Naive thymus-derived CD8-positive, alpha-beta T cell (primary cell): ENCODE results near the gene BABAM2. TPM values are rescaled to one million over a fixed set of nuclear protein-coding genes. Genes with fewer than 3 reads are reported as not detected.
A peak's percentile ranks its signal among the peaks of the same experiment; 100 is the strongest.

Experiments
- ATAC-seq, 2 donors: fragments of 150-1000 bp; cut with Tn5 transposase in 1 of 2; sonication (Bioruptor Pico), chemical (Tn5 transposase) in 1 of 2; 1 replicate in 1 of 2; 2 replicates in 1 of 2; pipeline ENCODE4 v1.10.0; 2021; ENCODE audit warnings: mild to moderate bottlenecking in 2 of 2, moderate library complexity in 2 of 2
- POLR2A ChIA-PET: fragments of 350-600 bp; sonication (Branson Sonifier 250); formaldehyde crosslinking; loops from one replicate; lab custom pipeline; 2021; ENCODE audit warnings: antibody characterized with exemption; lab: Charles Lee
- DNase-seq, 10 donors: peaks; one replicate each; pipeline versions ENCODE4 v3.0.0 to v3.0.0-alpha.2; 2020 to 2022
- H3K27ac Mint-ChIP-seq, 10 donors: one replicate each; pipeline ENCODE4 v1.8.0; 2020 to 2022; ENCODE audit warnings: mild to moderate bottlenecking in 10 of 10, mixed read lengths in 10 of 10, moderate library complexity in 4 of 10, inconsistent platforms in 1 of 10
- H3K27me3 Mint-ChIP-seq, 5 donors: one replicate each; pipeline ENCODE4 v1.8.0; 2021 to 2022; ENCODE audit warnings: mixed read lengths in 5 of 5
- H3K36me3 Mint-ChIP-seq, 3 donors: one replicate each; pipeline ENCODE4 v1.8.0; 2020 to 2022; ENCODE audit warnings: mixed read lengths in 3 of 3, mild to moderate bottlenecking in 2 of 3, inconsistent platforms in 1 of 3
- H3K4me1 Mint-ChIP-seq, 4 donors: one replicate each; pipeline ENCODE4 v1.8.0; 2021 to 2022; ENCODE audit warnings: mixed read lengths in 4 of 4
- H3K4me3 Mint-ChIP-seq, 10 donors: one replicate each; pipeline ENCODE4 v1.8.0; 2020 to 2022; ENCODE audit warnings: mild to moderate bottlenecking in 10 of 10, mixed read lengths in 10 of 10, moderate library complexity in 6 of 10, inconsistent platforms in 1 of 10
- H3K9me3 Mint-ChIP-seq, 9 donors: one replicate each; pipeline ENCODE4 v1.8.0; 2020 to 2022; ENCODE audit warnings: mixed read lengths in 9 of 9, mild to moderate bottlenecking in 3 of 9, inconsistent platforms in 1 of 9, moderate library complexity in 1 of 9
- polyA plus RNA-seq, 3 donors: library from polyadenylated mRNA; unstranded; fragments of 300-500 nt; fragmentation: Illumina TruSeq; gene quantifications; one replicate each; pipeline ENCODE4 v1.2.3, GENCODE V29; 2021
- total RNA-seq, 8 experiments: library from RNA in 2 of 8; stranded (reverse) in 2 of 8; gene quantifications; one replicate each; pipeline ENCODE4 v1.2.3 and lab custom pipeline; 2021 to 2026

BABAM2 gene
- total and polyA plus RNA-seq, 5 experiments from 2014 or later: 29.6 to 60.2 (median 50.5) TPM

DNA sequence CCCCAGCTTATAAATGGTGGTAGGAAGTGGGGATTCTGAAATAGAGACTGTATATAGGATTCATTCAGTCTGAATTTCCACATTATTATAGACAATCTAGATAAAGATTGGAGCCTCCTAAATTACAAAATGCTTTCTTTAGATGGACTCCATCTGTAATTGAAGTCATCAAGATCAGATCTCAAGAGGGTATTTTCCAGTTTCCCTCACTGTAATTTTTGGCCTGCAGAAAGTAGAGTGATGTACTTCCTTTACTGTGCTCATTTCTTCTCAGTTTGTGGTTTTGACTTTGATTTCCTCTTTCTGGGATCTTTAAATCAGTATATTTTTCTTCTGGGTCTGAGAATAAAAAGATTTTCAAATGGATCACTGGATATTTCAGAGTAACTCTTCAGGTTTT lies 7.2 kb downstream of the BABAM2 start:
- Mint-ChIP-seq H3K9me3 (no peaks in the 10 kb centered on the region), H3K4me1 (peaks cover 22 to 64% (median 48%) of the 10 kb centered on the region in 4 donors), H3K36me3 (peaks cover 0 to 82% (median 57%) of the 10 kb centered on the region in 3 donors), H3K27me3 (no peaks in the 10 kb centered on the region), H3K4me3 (peak overlapping the region in 4 of 10 donors; percentile 19 to 48 (median 21)), H3K27ac (peak overlapping the region in 9 of 10 donors; percentile 25 to 81 (median 63))
- ATAC-seq (peak in 1 of 2 donors; percentile 75), DNase-seq (no peak)
- POLR2A ChIA-PET: no interaction called here

GRCh38 chr2:27901234-27901633 lies 10.7 kb downstream of the BABAM2 start:
- no peaks in the 10 kb centered on the region for H3K27me3 Mint-ChIP-seq
- H3K9me3 Mint-ChIP-seq: no peaks in the 10 kb centered on the region
- ATAC-seq (no peak), DNase-seq (no peak)
- H3K27ac Mint-ChIP-seq: peak overlapping the region in 1 of 10 donors; percentile 27
- peaks cover 17 to 47% (median 40%) of the 10 kb centered on the region in 4 donors for H3K4me1 Mint-ChIP-seq
- peaks cover 0 to 81% (median 56%) of the 10 kb centered on the region in 3 donors for H3K36me3 Mint-ChIP-seq
- POLR2A ChIA-PET: no interaction called here
- no peak overlapping the region for H3K4me3 Mint-ChIP-seq

- POLR2A ChIA-PET: no interaction called here
- Mint-ChIP-seq H3K27me3 (no peaks in the 10 kb centered on the region), H3K4me1 (peaks cover 14 to 43% (median 37%) of the 10 kb centered on the region in 4 donors), H3K36me3 (peaks cover 0 to 78% (median 51%) of the 10 kb centered on the region in 3 donors), H3K27ac (no peak overlapping the region), H3K9me3 (no peaks in the 10 kb centered on the region), H3K4me3 (no peak overlapping the region)
- no peak for ATAC-seq
- no peak for DNase-seq
Measured at GRCh38 chr2:27902098-27902497, 11.6 kb downstream of the BABAM2 start.

GRCh38 chr2:27903018-27903417 lies 12.5 kb downstream of the BABAM2 start:
- POLR2A ChIA-PET: no interaction called here
- DNase-seq (no peak), ATAC-seq (no peak)
- Mint-ChIP-seq H3K36me3 (peaks cover 0 to 74% (median 51%) of the 10 kb centered on the region in 3 donors), H3K4me3 (no peak overlapping the region), H3K27ac (peak overlapping the region in 1 of 10 donors; percentile 46), H3K9me3 (no peaks in the 10 kb centered on the region), H3K4me1 (peaks cover 13 to 40% (median 31%) of the 10 kb centered on the region in 4 donors), H3K27me3 (no peaks in the 10 kb centered on the region)

- H3K4me3 Mint-ChIP-seq: no peak overlapping the region
- peaks cover 11 to 34% (median 28%) of the 10 kb centered on the region in 4 donors for H3K4me1 Mint-ChIP-seq
- no peaks in the 10 kb centered on the region for H3K9me3 Mint-ChIP-seq
- DNase-seq: no peak
- H3K27me3 Mint-ChIP-seq: no peaks in the 10 kb centered on the region
- no peak overlapping the region for H3K27ac Mint-ChIP-seq
- POLR2A ChIA-PET: no interaction called here
- peaks cover 0 to 71% (median 46%) of the 10 kb centered on the region in 3 donors for H3K36me3 Mint-ChIP-seq
- no peak for ATAC-seq
Measured at GRCh38 chr2:27903649-27904404, 13.3 kb downstream of the BABAM2 start.

DNA sequence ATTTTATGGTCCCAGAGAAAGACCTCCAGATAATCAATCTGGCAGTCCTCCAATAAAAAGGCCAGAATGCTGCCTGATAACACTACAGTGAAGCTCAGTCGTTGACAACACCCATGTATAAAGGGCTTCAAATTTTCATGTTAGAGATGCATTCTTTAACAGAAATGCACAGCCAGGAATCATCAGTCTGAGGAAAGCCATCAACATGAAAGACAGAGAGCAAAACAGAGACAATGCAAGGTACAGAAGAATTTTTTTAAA lies 13.8 kb downstream of the BABAM2 start:
- POLR2A ChIA-PET: no interaction called here
- H3K4me1 Mint-ChIP-seq: peaks cover 11 to 34% (median 29%) of the 10 kb centered on the region in 4 donors

DNA sequence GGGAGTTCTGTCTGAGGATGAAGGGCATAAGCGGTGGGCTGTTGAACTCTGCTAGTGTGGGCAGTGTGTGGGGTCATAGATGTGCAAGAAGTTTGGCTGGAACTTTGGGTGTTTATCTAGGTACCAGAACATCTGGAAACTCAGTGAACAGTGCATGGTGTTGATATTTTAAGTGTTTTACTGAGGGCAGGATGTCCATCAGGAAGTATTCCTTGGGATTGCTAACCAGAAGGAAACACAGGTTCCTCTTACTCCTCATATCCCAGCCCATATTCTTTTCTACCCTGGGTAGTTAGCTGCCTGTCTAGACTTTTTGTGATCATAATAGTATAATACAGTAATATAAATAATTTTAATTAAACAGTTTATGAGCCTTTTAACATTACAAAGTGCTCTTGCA lies 15.5 kb downstream of the BABAM2 start:
- DNase-seq: no peak
- peak overlapping the region in 2 of 10 donors; percentile 44 to 67 for H3K27ac Mint-ChIP-seq
- H3K36me3 Mint-ChIP-seq: peaks cover 0 to 55% (median 40%) of the 10 kb centered on the region in 3 donors
- H3K9me3 Mint-ChIP-seq: no peaks in the 10 kb centered on the region
- POLR2A ChIA-PET: no interaction called here
- no peaks in the 10 kb centered on the region for H3K27me3 Mint-ChIP-seq
- peaks cover 14 to 46% (median 31%) of the 10 kb centered on the region in 4 donors for H3K4me1 Mint-ChIP-seq
- no peak overlapping the region for H3K4me3 Mint-ChIP-seq
- no peak for ATAC-seq

More for the DNA sequence above, 13.8 kb downstream of the BABAM2 start:
- Mint-ChIP-seq H3K4me3 (no peak overlapping the region), H3K27ac (no peak overlapping the region), H3K9me3 (no peaks in the 10 kb centered on the region), H3K27me3 (no peaks in the 10 kb centered on the region), H3K36me3 (peaks cover 0 to 66% (median 44%) of the 10 kb centered on the region in 3 donors)
- ATAC-seq: no peak
- no peak for DNase-seq

DNA sequence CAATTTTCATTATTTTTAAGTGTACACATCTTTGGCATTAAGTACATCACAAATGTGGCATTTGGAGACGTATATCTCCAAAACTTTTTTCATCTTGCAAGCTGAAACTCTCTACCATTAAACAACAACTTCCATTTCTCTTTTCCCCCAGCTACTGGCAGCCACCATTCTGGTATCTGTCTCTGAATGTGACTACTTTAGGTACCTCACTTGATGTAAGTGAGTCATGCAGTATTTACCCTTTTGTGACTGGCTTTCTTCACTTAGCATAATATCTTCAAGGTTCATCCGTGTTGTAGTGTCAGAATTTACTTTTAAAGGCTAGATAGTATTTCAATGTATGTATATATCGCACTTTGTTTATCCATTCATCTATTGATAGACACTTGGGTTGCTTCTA lies 17.0 kb downstream of the BABAM2 start:
- DNase-seq (no peak), ATAC-seq (no peak)
- H3K27me3 Mint-ChIP-seq: no peaks in the 10 kb centered on the region
- H3K4me1 Mint-ChIP-seq: peaks cover 16 to 54% (median 28%) of the 10 kb centered on the region in 4 donors
- no peaks in the 10 kb centered on the region for H3K9me3 Mint-ChIP-seq
- H3K27ac Mint-ChIP-seq: no peak overlapping the region
- POLR2A ChIA-PET: no interaction called here
- no peak overlapping the region for H3K4me3 Mint-ChIP-seq
- peaks cover 0 to 48% (median 35%) of the 10 kb centered on the region in 3 donors for H3K36me3 Mint-ChIP-seq

DNA sequence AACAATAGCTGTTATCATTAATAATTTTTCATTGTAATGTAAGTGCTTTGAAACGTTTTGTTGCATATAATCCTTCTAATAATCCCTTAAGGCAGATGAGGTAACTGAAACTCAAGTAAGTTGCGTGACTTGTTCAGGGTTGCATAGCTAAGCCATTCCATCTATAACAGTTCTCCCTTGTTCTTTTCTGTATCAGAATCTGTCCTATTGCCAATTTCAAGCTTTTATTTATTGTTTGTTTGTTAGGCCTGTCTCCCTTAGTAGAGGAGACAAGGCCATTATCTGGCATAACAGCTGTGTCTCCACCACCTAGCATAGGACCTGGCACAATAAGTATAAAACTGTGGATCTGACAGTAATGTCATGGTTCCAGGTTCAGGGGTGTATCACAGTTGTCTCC lies 19.4 kb downstream of the BABAM2 start:
- Mint-ChIP-seq H3K4me1 (peaks cover 19 to 50% (median 26%) of the 10 kb centered on the region in 4 donors), H3K27ac (no peak overlapping the region), H3K36me3 (peaks cover 0 to 33% (median 29%) of the 10 kb centered on the region in 3 donors), H3K9me3 (peaks cover 0 to 2% (median 0%) of the 10 kb centered on the region in 9 donors), H3K27me3 (no peaks in the 10 kb centered on the region), H3K4me3 (no peak overlapping the region)
- ATAC-seq: no peak
- POLR2A ChIA-PET: no interaction called here
- no peak for DNase-seq

DNA sequence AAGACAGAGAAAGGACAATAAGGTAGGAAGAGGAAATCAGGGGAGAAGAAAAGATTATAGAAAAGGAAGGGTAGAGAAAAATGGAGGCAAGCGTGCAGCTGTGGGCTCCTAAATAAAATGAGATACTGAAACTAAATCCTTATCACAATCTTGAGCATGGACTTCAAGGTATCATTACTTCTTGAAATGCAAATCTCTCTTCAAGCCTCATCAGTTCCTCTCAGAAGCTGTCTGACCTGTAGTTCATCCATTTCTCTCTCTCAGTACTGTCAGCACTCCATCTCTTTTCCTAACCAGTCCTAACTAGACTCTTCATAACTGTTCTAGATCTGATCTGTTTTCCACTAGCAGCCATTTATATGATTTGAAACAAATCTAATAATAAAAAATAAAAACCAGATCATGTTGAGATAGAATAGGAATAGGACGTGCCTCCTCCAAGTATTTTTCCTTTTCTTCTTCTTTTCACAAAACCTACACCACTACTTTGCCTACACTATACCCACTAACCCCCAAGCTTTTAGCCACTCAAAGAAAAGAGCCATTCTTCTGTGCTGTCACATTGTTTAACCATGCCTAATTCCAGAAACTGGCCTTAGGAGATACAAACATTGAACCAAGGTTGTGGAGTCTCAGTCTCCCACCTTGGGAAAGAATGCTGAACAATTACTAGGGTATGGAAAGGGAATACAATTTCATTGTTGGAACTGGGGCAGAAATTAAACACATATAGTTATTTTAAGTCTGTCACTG lies 21.1 kb downstream of the BABAM2 start:
- peak overlapping the region in 3 of 10 donors; percentile 41 to 58 (median 42) for H3K27ac Mint-ChIP-seq
- POLR2A ChIA-PET: no interaction called here
- H3K4me3 Mint-ChIP-seq: no peak overlapping the region
- DNase-seq: no peak
- no peaks in the 10 kb centered on the region for H3K27me3 Mint-ChIP-seq
- peaks cover 14 to 34% (median 20%) of the 10 kb centered on the region in 4 donors for H3K4me1 Mint-ChIP-seq
- peaks cover 0 to 26% (median 24%) of the 10 kb centered on the region in 3 donors for H3K36me3 Mint-ChIP-seq
- ATAC-seq: no peak
- peaks cover 0 to 2% (median 0%) of the 10 kb centered on the region in 9 donors for H3K9me3 Mint-ChIP-seq

- Mint-ChIP-seq H3K4me3 (no peak overlapping the region), H3K4me1 (peaks cover 14 to 31% (median 18%) of the 10 kb centered on the region in 4 donors), H3K36me3 (peaks cover 0 to 23% (median 20%) of the 10 kb centered on the region in 3 donors), H3K27me3 (no peaks in the 10 kb centered on the region), H3K9me3 (peaks cover 0 to 2% (median 0%) of the 10 kb centered on the region in 9 donors), H3K27ac (peak overlapping the region in 1 of 10 donors; percentile 28)
- ATAC-seq (no peak), DNase-seq (no peak)
- POLR2A ChIA-PET: no interaction called here
Measured at GRCh38 chr2:27912512-27912911, 22.0 kb downstream of the BABAM2 start.

DNA sequence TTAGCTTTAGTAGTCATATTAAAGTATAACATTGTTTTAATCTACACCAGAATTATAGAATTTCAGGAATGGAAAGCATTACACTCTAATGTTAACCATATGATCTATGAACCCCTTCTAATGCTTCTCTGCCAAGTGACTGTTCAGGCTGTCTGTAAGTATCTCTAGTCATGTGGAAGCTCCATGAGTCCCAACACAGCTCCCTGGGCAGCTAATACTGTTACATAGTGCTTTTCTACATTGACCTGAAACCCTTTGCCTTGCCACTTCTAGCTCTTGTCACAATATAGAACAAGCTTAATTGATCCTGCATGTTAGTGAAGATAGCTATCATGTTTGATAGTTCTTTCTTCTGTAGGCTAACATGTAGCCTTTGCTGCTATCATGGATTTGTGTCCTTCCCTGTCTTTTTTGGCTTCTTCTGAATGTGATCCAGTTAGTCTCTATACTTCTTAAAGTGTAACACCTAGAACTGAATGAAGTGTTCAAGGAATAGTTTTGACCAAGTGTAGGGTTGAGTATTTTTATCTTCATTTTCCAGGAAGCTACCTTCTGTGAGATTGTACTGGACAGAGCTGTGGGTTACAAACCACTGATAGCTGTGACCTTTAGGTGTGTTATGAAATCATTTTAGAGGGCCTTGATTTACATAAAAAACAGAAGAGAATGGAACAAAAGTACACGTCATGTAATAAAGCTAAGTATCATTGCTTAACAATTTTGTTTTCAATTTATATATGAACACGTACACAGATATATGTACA lies 23.7 kb downstream of the BABAM2 start:
- DNase-seq (no peak), ATAC-seq (no peak)
- H3K36me3 Mint-ChIP-seq: peaks cover 0 to 16% (median 14%) of the 10 kb centered on the region in 3 donors
- peaks cover 0 to 2% (median 0%) of the 10 kb centered on the region in 9 donors for H3K9me3 Mint-ChIP-seq
- POLR2A ChIA-PET: interaction anchor here (0.8 kb wide), 1 partner anchor 23 kb away, joined by 3 read pairs; no protein-coding TSS in a partner anchor
- H3K4me1 Mint-ChIP-seq: peaks cover 13 to 34% (median 17%) of the 10 kb centered on the region in 4 donors
- peak overlapping the region in 1 of 10 donors; percentile 0 for H3K27ac Mint-ChIP-seq
- no peaks in the 10 kb centered on the region for H3K27me3 Mint-ChIP-seq
- H3K4me3 Mint-ChIP-seq: no peak overlapping the region
